IgD-negative memory B cell (primary cell): ENCODE results near the gene MEOX2. TPM values are rescaled to one million over a fixed set of nuclear protein-coding genes. Genes with fewer than 3 reads are reported as not detected.

Experiments used
- H3K27ac Mint-ChIP-seq, 3 donors: one replicate each; pipeline ENCODE4 v1.8.0; 2020 to 2022; ENCODE audit warnings: mild to moderate bottlenecking in 3 of 3, mixed read lengths in 3 of 3, moderate library complexity in 1 of 3
- H3K27me3 Mint-ChIP-seq: one replicate; pipeline ENCODE4 v1.8.0; 2021; ENCODE audit warnings: mixed read lengths
- H3K36me3 Mint-ChIP-seq: one replicate; pipeline ENCODE4 v1.8.0; 2020; ENCODE audit warnings: mild to moderate bottlenecking, mixed read lengths
- H3K4me1 Mint-ChIP-seq, 3 donors: one replicate each; pipeline ENCODE4 v1.8.0; 2020 to 2022; ENCODE audit warnings: mixed read lengths in 3 of 3, mild to moderate bottlenecking in 1 of 3
- H3K4me3 Mint-ChIP-seq, 4 donors: one replicate each; pipeline ENCODE4 v1.8.0; 2020 to 2022; ENCODE audit warnings: mild to moderate bottlenecking in 4 of 4, mixed read lengths in 4 of 4, moderate library complexity in 3 of 4
- H3K9me3 Mint-ChIP-seq, 3 donors: one replicate each; pipeline ENCODE4 v1.8.0; 2020 to 2021; ENCODE audit warnings: mixed read lengths in 3 of 3, mild to moderate bottlenecking in 1 of 3
- polyA plus RNA-seq: library from polyadenylated mRNA; unstranded; fragments of 300-500 nt; fragmentation: Illumina TruSeq; gene quantifications from one replicate; pipeline ENCODE4 v1.2.3, GENCODE V29; 2021

The MEOX2 gene
- polyA plus RNA-seq, 1 donor from 2014 or later: not detected

GRCh38 chr7:15609287-15609686 is 77.2 kb downstream of the MEOX2 start:
- Mint-ChIP-seq H3K36me3 (no peaks in the 10 kb centered on the region), H3K27ac (no peak overlapping the region), H3K9me3 (peaks cover 0 to 10% (median 0%) of the 10 kb centered on the region in 3 donors), H3K4me1 (no peaks in the 10 kb centered on the region), H3K27me3 (no peaks in the 10 kb centered on the region), H3K4me3 (no peak overlapping the region)

DNA sequence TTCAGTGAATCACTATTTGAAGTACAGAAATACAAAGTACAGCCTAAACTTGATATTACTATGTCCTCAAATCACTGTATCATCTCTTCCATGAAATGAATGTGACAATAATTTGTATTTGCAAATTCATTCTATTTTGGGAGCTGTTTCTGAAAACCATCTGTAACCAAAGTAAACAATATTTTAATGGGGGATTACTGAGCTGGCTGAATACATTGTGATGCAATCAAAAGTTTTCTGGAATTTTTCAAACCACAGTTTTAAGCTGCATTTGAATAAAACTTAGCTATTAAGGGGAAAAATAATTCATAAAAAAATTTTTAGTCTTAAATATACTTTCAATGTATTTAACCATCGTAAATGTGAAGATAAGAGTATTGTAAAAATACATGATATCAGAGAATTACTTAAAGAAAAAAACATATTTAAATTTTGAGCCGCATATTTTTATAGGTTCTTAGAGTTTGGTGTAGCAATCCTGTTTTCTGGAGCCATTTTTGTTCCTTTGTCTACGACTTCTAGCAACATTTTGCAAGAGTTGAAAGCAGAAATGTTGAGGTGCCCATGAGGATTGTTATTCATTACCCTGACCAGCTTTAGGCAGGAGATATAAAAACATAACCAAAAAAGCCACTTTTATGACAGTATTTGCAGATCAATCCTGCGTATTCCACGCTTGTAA is 78.8 kb downstream of the MEOX2 start:
- H3K9me3 Mint-ChIP-seq: peaks cover 0 to 15% (median 0%) of the 10 kb centered on the region in 3 donors
- no peaks in the 10 kb centered on the region for H3K4me1 Mint-ChIP-seq
- no peaks in the 10 kb centered on the region for H3K36me3 Mint-ChIP-seq
- H3K4me3 Mint-ChIP-seq: no peak overlapping the region
- no peak overlapping the region for H3K27ac Mint-ChIP-seq
- H3K27me3 Mint-ChIP-seq: no peaks in the 10 kb centered on the region

DNA sequence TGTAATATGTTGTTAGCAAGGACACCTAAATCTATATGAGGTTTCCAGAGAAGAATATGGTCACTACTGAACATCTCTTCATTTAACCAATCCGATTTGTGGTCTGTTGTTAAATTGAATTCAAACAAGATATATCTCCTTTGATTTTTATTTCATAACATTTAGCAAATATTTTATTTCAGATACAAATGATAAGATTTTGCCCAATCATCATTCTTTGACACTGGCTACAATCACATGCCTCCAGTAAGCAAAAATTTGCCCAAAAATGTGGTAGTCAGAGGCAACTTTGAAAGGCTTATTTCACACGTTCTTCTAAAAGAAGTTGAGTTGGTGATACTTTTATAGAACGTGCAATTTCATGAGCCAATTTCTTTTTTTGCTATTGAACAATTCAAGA is 79.9 kb downstream of the MEOX2 start:
- Mint-ChIP-seq H3K27me3 (no peaks in the 10 kb centered on the region), H3K4me3 (no peak overlapping the region), H3K36me3 (no peaks in the 10 kb centered on the region), H3K9me3 (peaks cover 0 to 15% (median 0%) of the 10 kb centered on the region in 3 donors), H3K27ac (no peak overlapping the region), H3K4me1 (no peaks in the 10 kb centered on the region)

DNA sequence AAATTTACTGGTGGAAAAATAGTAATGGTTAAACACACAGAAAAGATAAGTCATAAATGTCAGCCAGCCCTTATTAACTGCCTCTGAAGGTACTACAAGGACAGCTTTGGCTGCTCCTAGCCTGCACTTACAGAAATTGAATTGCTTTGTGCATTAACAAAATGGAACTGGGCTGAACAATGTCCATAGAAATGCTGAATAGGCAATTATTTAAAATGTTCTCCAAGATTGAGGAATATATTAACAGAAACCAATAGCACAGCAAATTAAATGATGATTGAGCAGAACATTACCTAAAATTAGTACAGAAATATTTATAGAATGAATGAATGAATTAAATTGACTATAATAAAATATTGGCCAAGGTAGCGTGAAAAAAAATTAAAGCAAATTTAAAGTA is 82.3 kb downstream of the MEOX2 start:
- Mint-ChIP-seq H3K9me3 (peaks cover 0 to 8% (median 0%) of the 10 kb centered on the region in 3 donors), H3K4me1 (no peaks in the 10 kb centered on the region), H3K4me3 (no peak overlapping the region), H3K27me3 (no peaks in the 10 kb centered on the region), H3K27ac (no peak overlapping the region), H3K36me3 (no peaks in the 10 kb centered on the region)

DNA sequence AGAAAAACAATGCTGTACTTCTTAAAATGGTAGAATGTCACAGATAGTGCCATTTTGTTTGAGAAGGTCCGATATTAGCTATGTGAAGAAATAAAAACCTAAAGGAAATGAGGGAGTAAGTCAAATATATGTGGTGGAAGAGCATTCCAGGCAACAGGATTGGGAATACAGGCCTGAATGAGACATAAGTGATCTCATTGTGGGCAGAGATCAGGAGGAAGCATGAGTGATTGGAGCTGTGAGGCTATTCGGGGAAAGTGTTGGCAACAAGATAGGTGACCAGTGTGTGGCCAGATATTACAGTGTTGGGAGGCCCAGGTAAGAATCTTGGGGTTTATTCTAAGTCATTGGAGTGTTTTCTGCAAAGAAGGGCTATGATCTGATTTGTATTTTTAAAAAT is 83.4 kb downstream of the MEOX2 start:
- peaks cover 0 to 5% (median 0%) of the 10 kb centered on the region in 3 donors for H3K9me3 Mint-ChIP-seq
- H3K36me3 Mint-ChIP-seq: no peaks in the 10 kb centered on the region
- H3K4me3 Mint-ChIP-seq: no peak overlapping the region
- H3K4me1 Mint-ChIP-seq: no peaks in the 10 kb centered on the region
- no peak overlapping the region for H3K27ac Mint-ChIP-seq
- no peaks in the 10 kb centered on the region for H3K27me3 Mint-ChIP-seq

- H3K36me3 Mint-ChIP-seq: no peaks in the 10 kb centered on the region
- H3K9me3 Mint-ChIP-seq: peaks cover 0 to 11% (median 2%) of the 10 kb centered on the region in 3 donors
- no peaks in the 10 kb centered on the region for H3K27me3 Mint-ChIP-seq
- no peak overlapping the region for H3K27ac Mint-ChIP-seq
- H3K4me3 Mint-ChIP-seq: no peak overlapping the region
- no peaks in the 10 kb centered on the region for H3K4me1 Mint-ChIP-seq
Observed at GRCh38 chr7:15602236-15602635, 84.2 kb downstream of the MEOX2 start.

DNA sequence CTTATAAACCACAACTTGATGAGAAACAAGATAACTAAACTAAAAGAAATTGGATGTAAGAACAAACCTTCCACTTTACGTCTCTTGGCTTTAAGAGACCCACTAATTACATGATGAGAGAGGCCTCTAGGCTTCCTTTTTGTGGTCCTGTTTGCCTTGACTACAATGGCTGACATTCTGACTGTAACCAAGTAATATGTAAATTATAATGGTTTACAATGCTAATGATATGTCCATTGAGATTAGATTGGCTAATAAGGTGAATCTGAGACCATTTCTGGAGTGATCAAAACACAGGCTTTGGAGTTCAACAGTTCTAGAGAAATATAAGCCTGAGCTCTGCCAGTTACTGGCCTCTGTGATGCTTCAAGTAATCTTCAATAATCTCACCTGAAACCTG is 85.3 kb downstream of the MEOX2 start:
- Mint-ChIP-seq H3K36me3 (no peaks in the 10 kb centered on the region), H3K27me3 (no peaks in the 10 kb centered on the region), H3K9me3 (peaks cover 0 to 15% (median 5%) of the 10 kb centered on the region in 3 donors), H3K4me1 (no peaks in the 10 kb centered on the region), H3K27ac (no peak overlapping the region), H3K4me3 (no peak overlapping the region)

- H3K4me1 Mint-ChIP-seq: no peaks in the 10 kb centered on the region
- H3K9me3 Mint-ChIP-seq: peaks cover 0 to 15% (median 5%) of the 10 kb centered on the region in 3 donors
- H3K27ac Mint-ChIP-seq: no peak overlapping the region
- H3K27me3 Mint-ChIP-seq: no peaks in the 10 kb centered on the region
- H3K36me3 Mint-ChIP-seq: no peaks in the 10 kb centered on the region
- no peak overlapping the region for H3K4me3 Mint-ChIP-seq
Observed at GRCh38 chr7:15600298-15600697, 86.2 kb downstream of the MEOX2 start.

- H3K36me3 Mint-ChIP-seq: no peaks in the 10 kb centered on the region
- H3K4me3 Mint-ChIP-seq: no peak overlapping the region
- no peaks in the 10 kb centered on the region for H3K4me1 Mint-ChIP-seq
- no peak overlapping the region for H3K27ac Mint-ChIP-seq
- peaks cover 2 to 10% (median 7%) of the 10 kb centered on the region in 3 donors for H3K9me3 Mint-ChIP-seq
- no peaks in the 10 kb centered on the region for H3K27me3 Mint-ChIP-seq
Observed at GRCh38 chr7:15594461-15594860, 92.0 kb downstream of the MEOX2 start.

GRCh38 chr7:15593382-15593781 is 93.1 kb downstream of the MEOX2 start:
- no peaks in the 10 kb centered on the region for H3K36me3 Mint-ChIP-seq
- peaks cover 2 to 10% (median 7%) of the 10 kb centered on the region in 3 donors for H3K9me3 Mint-ChIP-seq
- H3K4me1 Mint-ChIP-seq: no peaks in the 10 kb centered on the region
- H3K4me3 Mint-ChIP-seq: no peak overlapping the region
- no peaks in the 10 kb centered on the region for H3K27me3 Mint-ChIP-seq
- no peak overlapping the region for H3K27ac Mint-ChIP-seq

DNA sequence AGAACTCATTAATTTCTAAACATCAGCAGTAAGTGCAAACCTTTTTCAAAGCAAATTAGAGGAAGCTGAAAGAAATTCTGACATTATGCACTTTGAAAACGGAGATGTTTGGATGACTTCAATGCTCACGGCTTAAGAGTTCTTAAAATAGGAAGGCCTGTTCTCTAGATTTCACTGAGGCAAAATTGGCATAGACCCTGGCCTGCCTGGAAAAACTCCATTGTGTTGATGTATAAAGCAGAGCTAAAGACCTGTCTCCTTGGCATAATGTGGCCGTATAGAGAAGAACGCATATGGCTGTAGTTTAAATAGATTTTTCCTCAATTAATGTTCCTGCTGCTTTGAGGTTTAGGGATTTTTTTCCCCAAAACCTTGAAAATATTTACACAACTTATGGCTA is 100.2 kb downstream of the MEOX2 start:
- Mint-ChIP-seq H3K4me3 (no peak overlapping the region), H3K27me3 (no peaks in the 10 kb centered on the region), H3K9me3 (peaks cover 0 to 7% (median 0%) of the 10 kb centered on the region in 3 donors), H3K4me1 (no peaks in the 10 kb centered on the region), H3K36me3 (no peaks in the 10 kb centered on the region), H3K27ac (no peak overlapping the region)

GRCh38 chr7:15584575-15584974 is 101.9 kb downstream of the MEOX2 start:
- Mint-ChIP-seq H3K4me1 (no peaks in the 10 kb centered on the region), H3K27ac (no peak overlapping the region), H3K27me3 (no peaks in the 10 kb centered on the region), H3K9me3 (peaks cover 0 to 7% (median 0%) of the 10 kb centered on the region in 3 donors), H3K4me3 (no peak overlapping the region), H3K36me3 (no peaks in the 10 kb centered on the region)

GRCh38 chr7:15582773-15583172 is 103.7 kb downstream of the MEOX2 start:
- Mint-ChIP-seq H3K27me3 (no peaks in the 10 kb centered on the region), H3K36me3 (no peaks in the 10 kb centered on the region), H3K4me3 (no peak overlapping the region), H3K27ac (no peak overlapping the region), H3K4me1 (no peaks in the 10 kb centered on the region), H3K9me3 (peaks cover 0 to 4% (median 0%) of the 10 kb centered on the region in 3 donors)

DNA sequence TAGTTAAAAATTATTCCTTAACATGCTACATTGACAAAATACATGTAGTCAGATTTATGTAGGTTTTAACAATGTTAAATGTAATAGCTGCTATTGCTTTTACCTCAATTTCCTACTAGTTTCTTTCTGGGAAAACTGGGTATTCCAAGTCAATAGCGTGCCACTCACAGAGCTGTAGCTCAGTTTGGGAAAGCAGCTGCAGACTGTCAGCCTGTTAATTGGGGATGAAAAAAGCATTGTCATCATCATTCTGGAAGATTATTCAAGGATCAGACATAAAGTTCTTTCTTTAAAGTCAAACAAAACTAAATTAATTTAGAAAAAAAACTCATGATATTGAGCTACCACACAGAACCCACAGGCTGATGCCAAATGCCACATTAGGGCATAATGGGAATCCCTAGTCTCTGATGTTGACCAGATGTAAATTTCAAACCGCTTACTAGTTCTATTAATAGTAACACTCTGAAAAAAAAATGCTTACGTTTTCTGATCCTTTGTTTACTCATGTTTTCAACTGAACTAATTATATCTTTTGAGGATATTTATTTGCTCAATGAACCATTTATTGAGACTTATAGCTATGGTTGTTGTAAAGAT is 105.0 kb downstream of the MEOX2 start:
- no peak overlapping the region for H3K4me3 Mint-ChIP-seq
- H3K27ac Mint-ChIP-seq: no peak overlapping the region
- no peaks in the 10 kb centered on the region for H3K4me1 Mint-ChIP-seq
- H3K9me3 Mint-ChIP-seq: peaks cover 0 to 4% (median 3%) of the 10 kb centered on the region in 3 donors
- no peaks in the 10 kb centered on the region for H3K36me3 Mint-ChIP-seq
- no peaks in the 10 kb centered on the region for H3K27me3 Mint-ChIP-seq

GRCh38 chr7:15580604-15581351 is 105.7 kb downstream of the MEOX2 start:
- Mint-ChIP-seq H3K4me3 (no peak overlapping the region), H3K9me3 (peaks cover 2 to 4% (median 3%) of the 10 kb centered on the region in 3 donors), H3K27ac (no peak overlapping the region), H3K27me3 (no peaks in the 10 kb centered on the region), H3K4me1 (no peaks in the 10 kb centered on the region), H3K36me3 (no peaks in the 10 kb centered on the region)
